ENCODE measurements around the gene KLHL22.

DNA sequence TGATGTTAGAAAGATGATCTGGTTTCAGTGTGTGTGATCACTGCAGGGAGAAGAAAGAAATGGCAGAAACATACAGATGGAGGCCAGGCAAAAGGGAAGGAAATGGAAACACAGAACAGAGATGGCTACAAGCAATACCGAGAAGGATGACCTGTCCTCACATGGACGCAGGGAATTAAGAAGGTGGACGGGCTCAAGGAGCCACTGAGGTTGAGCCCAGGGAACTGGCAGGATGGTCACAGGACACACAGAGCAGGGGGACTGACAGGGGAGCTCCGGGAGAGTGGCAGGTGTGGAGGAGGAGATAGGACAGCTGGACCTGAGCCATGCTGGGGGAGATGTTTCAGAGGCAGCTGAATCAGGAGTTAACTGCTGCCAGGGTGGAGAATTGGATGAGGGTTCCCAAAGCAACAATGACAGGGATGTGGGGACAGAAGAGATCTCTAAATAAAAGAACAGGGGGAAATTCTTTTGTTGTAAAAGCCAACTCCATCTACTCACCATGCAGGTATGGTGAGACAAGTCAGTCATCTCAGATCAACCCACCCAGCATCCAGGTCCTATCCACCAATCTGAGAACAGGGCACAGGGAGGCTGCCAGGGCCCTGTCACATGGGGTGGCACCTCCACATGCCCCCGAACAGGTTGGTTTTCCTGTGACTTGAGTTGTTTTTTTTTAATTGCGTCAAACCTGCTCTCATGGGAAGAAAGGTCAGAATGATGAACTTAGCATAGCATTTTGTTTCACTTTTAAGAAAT, 26.3 kb downstream of the KLHL22 start:
- TF ChIP-seq POLR2A (IDR thresholded peaks at IDR 0.05) = no peak
- TF ChIP-seq CTCF (IDR thresholded peaks at IDR 0.05) = no peak
